Suppressor macrophage treated with lipopolysaccharide for 4 hours (primary cell): Measurements from ENCODE around the gene UROC1.
A peak's percentile ranks its signal among the peaks of the same experiment; 100 is the strongest.

Experiments used
- DNase-seq: peaks from one replicate; pipeline ENCODE4 v3.0.0-alpha.2; 2020

Gene UROC1

GRCh38 chr3:126476166-126477060 is 41.2 kb downstream of the UROC1 start:
- no peak for DNase-seq

GRCh38 chr3:126475413-126476114 is 42.0 kb downstream of the UROC1 start, which contains the start of gene ZXDC:
Gene ZXDC, minus strand, starts transcription at chr3:126475891. Its CDS starts 26 bp downstream, at chr3:126475865.
- peak; percentile 99 for DNase-seq

- DNase-seq = peak; percentile 53
Measured at GRCh38 chr3:126474498-126475412, 42.8 kb downstream of the UROC1 start.

GRCh38 chr3:126473292-126474168 is 44.0 kb downstream of the UROC1 start:
- no peak for DNase-seq

- DNase-seq = peak; percentile 97
Measured at GRCh38 chr3:126472277-126473006, 45.1 kb downstream of the UROC1 start.

- DNase-seq = no peak
Measured at GRCh38 chr3:126469479-126469878, 48.1 kb downstream of the UROC1 start.

GRCh38 chr3:126468028-126468891 is 49.3 kb downstream of the UROC1 start:
- peak; percentile 63 for DNase-seq

- no peak for DNase-seq
Measured at GRCh38 chr3:126467611-126467955, 50.0 kb downstream of the UROC1 start.

- no peak for DNase-seq
Measured at GRCh38 chr3:126466886-126467610, 50.5 kb downstream of the UROC1 start.

GRCh38 chr3:126465928-126466544 is 51.5 kb downstream of the UROC1 start:
- peak; percentile 70 for DNase-seq

GRCh38 chr3:126464997-126465396 is 52.6 kb downstream of the UROC1 start:
- no peak for DNase-seq

- DNase-seq = peak; percentile 55
Measured at GRCh38 chr3:126464494-126464893, 53.1 kb downstream of the UROC1 start.

- DNase-seq = no peak
Measured at GRCh38 chr3:126464093-126464492, 53.5 kb downstream of the UROC1 start.

GRCh38 chr3:126463521-126463920 is 54.1 kb downstream of the UROC1 start:
- DNase-seq = no peak

- no peak for DNase-seq
Measured at GRCh38 chr3:126461450-126462070, 56.0 kb downstream of the UROC1 start.

- DNase-seq = no peak
Measured at GRCh38 chr3:126460381-126460780, 57.2 kb downstream of the UROC1 start.

- DNase-seq = no peak
Measured at GRCh38 chr3:126459763-126460127, 57.8 kb downstream of the UROC1 start.

GRCh38 chr3:126459111-126459762 is 58.3 kb downstream of the UROC1 start:
- no peak for DNase-seq
